G401 (cell line): ENCODE measurements around the gene AHNAK. TPM values are rescaled to one million over a fixed set of nuclear protein-coding genes. Genes with fewer than 3 reads are reported as not detected.

Experiments
- DNase-seq: peaks from one replicate; pipeline ENCODE4 v3.0.0-alpha.2; 2015; ENCODE audit warnings: low spot score
- in situ Hi-C: cut with HindIII; loops from 2 replicates; pipeline ENCODE4 v1.10.0; 2016; ENCODE audit warnings: low sequenced_read_pairs, mixed read lengths
- total RNA-seq: library from RNA; depleted of rRNA; stranded (reverse); fragments of >200 nt; shearing (Covaris generic); gene quantifications from 2 replicates; pipeline ENCODE4 v1.2.3, GENCODE V29; 2014

AHNAK gene
- total RNA-seq, 1 experiment from 2014 or later = 197 TPM

DNA sequence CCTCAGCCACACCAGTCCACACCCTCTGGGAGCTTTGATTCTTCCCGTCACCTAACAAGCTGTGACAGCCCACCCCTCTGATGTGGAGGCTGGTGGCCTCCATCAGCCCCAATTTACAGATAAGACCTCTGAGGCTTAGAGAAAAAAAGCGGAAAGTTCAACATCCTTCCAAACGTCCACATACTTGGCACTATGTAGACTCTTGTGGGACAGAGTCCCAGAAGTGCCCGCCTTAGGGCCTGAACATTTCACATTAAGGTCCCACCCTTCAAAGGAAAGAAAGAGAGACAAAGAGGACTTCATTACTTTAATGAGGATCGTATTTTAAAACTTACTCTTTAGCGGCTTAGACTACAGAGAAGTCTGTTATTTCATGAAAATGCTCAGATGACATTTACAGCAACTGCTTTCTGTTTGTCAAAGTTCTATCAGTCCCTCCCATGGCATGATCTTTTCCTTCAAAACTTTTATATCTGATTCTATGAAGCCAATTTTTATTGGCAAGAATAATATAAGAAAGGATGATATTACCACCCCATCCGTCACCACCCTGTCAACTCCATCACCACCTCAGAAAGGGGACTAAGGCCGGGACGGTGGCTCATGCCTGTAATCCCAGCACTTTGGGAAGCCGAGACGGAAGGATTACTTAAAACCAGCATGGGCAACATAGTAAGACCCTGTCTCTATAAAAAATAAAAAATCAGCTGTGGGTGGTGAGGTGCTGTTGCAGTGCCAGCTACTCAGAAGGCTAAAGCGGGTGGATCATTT, 143.5 kb downstream of the AHNAK start:
- DNase-seq = no peak
- in situ Hi-C loops = no loop called here

- no peak for DNase-seq
- in situ Hi-C loops = no loop called here
These were observed 144.2 kb downstream of the AHNAK start for GRCh38 chr11:62402226-62402959.

- DNase-seq = no peak
- in situ Hi-C loops = no loop called here
These were observed 144.8 kb downstream of the AHNAK start for GRCh38 chr11:62401811-62402210.

GRCh38 chr11:62401356-62401755, 145.2 kb downstream of the AHNAK start:
- no peak for DNase-seq
- in situ Hi-C loops = no loop called here

GRCh38 chr11:62400760-62401159, 145.8 kb downstream of the AHNAK start:
- DNase-seq = peak; percentile 57
- in situ Hi-C loops = no loop called here

GRCh38 chr11:62400281-62400680, 146.3 kb downstream of the AHNAK start:
- in situ Hi-C loops = no loop called here
- no peak for DNase-seq

- in situ Hi-C loops = no loop called here
- no peak for DNase-seq
These were observed 146.7 kb downstream of the AHNAK start for GRCh38 chr11:62399878-62400266.

DNA sequence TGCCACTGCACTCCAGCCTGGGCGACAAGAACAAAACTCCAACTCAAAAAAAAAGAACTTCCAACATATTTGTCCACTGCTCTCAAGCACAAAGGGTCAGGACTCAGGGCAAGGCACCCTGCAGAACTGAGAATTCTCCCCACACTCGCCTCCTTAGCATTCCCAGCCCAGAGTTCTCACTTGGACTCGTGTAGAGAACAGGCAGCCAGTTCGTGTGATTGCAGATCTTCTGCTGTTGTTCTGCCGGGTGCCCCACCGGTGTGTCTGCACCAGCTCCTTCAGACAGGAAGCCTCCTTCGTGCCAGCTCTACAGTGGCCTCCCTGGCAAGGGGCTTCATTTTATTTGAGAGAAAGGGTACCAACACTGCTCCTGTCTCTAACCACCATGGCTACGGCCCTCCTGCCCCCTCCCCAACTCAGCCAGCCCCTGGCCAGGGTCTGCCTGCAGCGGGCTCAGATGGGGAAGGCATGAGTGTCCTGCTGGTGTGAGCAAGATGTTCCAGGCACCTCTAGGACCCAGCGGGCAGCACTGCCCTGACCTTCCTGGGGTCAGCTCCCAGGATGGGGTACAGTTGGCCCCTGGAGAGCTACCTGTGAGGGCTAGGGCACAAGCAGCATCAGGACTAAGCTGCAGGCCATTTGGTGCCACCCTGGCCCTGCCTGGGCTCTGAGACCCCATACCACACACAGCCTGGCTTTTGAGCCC, 147.3 kb downstream of the AHNAK start:
- DNase-seq = no peak

DNA sequence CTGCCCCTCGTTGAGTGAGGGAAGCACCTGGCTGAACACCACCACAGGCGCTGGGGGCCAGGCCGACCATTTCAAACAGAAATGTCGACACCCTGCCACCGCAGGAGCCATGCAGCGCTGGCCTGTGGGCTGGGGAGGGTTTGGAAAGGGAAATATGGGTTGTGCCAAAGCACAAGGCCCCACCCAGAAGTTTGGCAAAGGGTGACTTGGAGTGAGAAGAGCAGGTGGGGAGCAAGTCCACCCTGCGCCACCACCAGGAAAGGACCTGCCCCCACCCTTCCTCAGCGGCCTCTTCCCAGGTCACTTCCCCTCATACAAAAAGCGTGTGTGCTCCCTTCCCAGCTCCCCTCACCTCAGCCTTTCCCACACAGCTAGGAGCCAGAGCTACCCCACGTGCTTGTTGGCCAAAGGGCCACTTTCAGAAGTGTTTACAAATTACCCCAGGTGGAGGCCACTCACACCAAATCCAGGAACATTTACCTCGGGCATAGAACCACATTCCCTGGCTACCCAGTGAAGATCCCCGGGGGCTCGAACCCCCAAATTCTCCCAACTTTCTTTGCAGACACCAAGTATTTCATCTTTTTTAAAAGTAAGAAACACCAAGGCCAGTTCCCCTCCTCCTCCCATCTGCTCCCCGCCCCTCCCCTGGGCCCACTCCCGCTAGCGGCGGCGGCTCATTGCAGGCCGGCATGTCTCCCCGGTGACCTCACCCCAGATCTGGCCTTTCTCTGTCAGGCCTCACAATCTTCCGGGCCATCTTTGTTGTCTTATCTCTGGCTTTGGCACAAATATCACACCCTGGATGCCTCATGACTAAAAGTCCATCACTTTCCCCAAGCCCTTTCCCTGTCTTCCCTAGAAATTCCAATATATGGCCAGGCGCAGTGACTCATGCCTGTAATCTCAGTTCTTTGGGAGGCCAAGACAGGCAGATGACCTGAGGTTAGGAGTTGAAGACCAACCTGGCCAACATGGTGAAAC, 148.3 kb downstream of the AHNAK start:
- DNase-seq = no peak
- in situ Hi-C loops = no loop called here

More for the DNA sequence above, 147.3 kb downstream of the AHNAK start:
- in situ Hi-C loops = no loop called here

DNA sequence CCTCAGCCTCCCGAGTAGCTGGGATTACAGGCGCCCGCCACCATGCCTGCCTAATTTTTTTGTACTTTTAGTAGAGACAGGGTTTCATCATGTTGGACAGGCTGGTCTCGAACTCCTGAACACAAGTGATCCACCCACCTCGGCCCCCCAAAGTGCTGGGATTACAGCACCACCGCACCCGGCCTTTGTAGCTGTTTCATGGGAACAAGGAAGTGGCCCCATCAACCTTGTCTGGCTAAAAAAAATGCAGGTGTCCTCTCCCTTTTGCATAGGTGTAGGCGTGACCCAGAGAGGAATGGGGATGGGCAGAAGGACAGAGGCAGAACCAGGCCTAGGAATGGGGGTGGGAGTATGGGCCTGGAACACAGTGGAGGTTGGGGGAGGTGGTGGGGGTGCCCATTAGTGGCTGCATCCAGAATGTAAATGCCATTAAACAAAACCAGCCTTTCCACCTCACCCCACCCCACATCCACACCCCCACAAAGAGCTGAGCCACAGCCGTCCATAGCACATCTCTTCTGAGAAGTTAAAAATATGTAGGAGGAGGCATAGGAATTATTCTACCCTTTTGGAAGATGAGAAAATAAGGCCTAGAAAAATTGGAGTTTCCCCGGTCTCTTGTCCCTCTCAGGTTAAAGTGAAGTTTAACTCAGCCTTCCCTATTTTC, 150.6 kb downstream of the AHNAK start:
- in situ Hi-C loops = no loop called here
- DNase-seq = no peak

DNA sequence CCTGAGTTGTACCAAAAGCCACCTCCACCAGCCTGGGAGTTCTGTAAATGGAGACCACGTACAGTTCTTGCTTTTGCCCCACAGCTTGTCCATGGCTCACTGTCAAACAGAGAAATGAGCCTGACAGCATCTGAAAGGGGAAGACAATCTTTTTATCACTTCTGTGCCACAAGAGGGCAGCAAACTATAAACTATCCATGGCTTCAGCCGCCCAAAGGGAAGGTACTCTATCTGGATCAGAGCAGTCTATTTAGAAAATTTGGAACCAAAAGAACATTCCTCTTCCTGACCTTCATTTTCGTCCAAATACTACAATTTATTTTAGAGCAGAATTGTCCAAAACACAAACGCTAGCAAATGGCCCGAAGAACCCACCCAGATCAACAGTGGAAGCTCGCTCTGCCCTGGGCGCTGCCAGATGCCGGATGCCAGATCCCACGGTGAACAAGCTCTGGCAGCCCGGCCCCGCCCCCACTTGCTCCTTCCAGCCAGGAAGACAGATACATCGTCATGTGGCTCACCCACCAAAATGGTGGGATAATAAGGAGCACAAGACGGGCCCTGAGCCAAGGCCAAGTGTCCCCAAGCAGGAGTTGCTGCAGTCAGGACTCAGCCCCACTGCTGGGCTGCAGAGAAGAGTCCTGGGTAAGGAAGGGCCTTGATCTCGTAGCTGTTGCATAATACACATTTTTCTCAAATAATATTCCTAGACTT, 151.6 kb downstream of the AHNAK start:
- DNase-seq = peak; percentile 97
- in situ Hi-C loops = no loop called here

DNA sequence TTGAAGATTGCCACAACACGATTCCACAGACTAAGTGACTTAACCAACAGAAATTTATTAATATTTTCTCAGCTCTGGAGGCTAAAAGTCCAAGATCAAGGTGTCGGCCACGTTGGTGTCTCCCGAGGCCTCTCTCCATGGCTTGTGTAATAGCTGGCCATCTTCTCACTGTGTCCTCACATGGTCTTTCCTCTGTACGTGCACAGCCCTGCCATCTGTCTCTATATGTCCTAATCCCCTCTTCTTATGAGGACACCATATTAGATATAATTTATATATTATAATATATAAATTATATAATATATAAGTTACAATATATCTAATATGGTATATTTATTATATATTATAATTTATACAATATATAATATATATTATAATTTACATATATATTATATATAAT, 152.9 kb downstream of the AHNAK start:
- DNase-seq = no peak
- in situ Hi-C loops = no loop called here

- in situ Hi-C loops = no loop called here
- DNase-seq = no peak
These were observed 153.5 kb downstream of the AHNAK start for GRCh38 chr11:62393061-62393611.

GRCh38 chr11:62392506-62392905, 154.1 kb downstream of the AHNAK start:
- in situ Hi-C loops = no loop called here
- DNase-seq = no peak

GRCh38 chr11:62391642-62392425, 154.8 kb downstream of the AHNAK start:
- in situ Hi-C loops = no loop called here
- no peak for DNase-seq

GRCh38 chr11:62390722-62391121, 155.9 kb downstream of the AHNAK start:
- in situ Hi-C loops = no loop called here
- no peak for DNase-seq

- in situ Hi-C loops = no loop called here
- no peak for DNase-seq
These were observed 156.4 kb downstream of the AHNAK start for GRCh38 chr11:62390237-62390636.
